SU-DHL-6 (cell line): ENCODE measurements around the gene ELP2.
"Not testable (repeated sequence)": the region's sequence is repeated elsewhere in the genome, so short reads cannot be mapped to it uniquely, and the experiment has no call there.

Source experiments
- H2AFZ ChIP-seq: fragments of 200-600 bp; sonication (generic); 2 replicates; pipeline ENCODE4 v1.6.1; 2014; ENCODE audit warnings: low read depth, mild to moderate bottlenecking, moderate library complexity, mixed read lengths, antibody characterized with exemption, low read length; ENCODE audit not compliant: severe bottlenecking
- H3F3A ChIP-seq: fragments of 200-600 bp; shearing (Covaris generic); 2 replicates; pipeline ENCODE4 v1.6.0; 2016; ENCODE audit warnings: antibody characterized with exemption, mild to moderate bottlenecking; ENCODE audit not compliant: insufficient read depth
- H3K27ac ChIP-seq: fragments of 200-600 bp; sonication (generic); 2 replicates; pipeline ENCODE4 v1.5.1; 2016; ENCODE audit warnings: low read depth, mild to moderate bottlenecking, low read length, moderate library complexity, mixed read lengths
- H3K27me3 ChIP-seq: fragments of 200-600 bp; sonication (generic), shearing (Covaris generic); 2 replicates; pipeline ENCODE4 v1.6.0; 2014; ENCODE audit warnings: mild to moderate bottlenecking, low read length
- H3K36me3 ChIP-seq: fragments of 200-600 bp; sonication (generic); 2 replicates; pipeline ENCODE4 v1.6.1; 2014; ENCODE audit warnings: mild to moderate bottlenecking, low read length, mixed read lengths
- H3K4me2 ChIP-seq: fragments of 300-600, 200-600 bp; shearing (Covaris generic), sonication (generic); 2 replicates; pipeline ENCODE4 v1.6.0; 2014; ENCODE audit warnings: low read length, low read depth, mild to moderate bottlenecking; ENCODE audit not compliant: poor library complexity, severe bottlenecking
- H3K4me3 ChIP-seq: fragments of 200-600 bp; sonication (generic); 2 replicates; pipeline ENCODE4 v1.5.1; 2014; ENCODE audit warnings: antibody characterized with exemption, low read length, mild to moderate bottlenecking, mixed read lengths; ENCODE audit not compliant: insufficient read depth, poor library complexity, severe bottlenecking
- H3K79me2 ChIP-seq: fragments of 200-600 bp; sonication (generic); 2 replicates; pipeline ENCODE4 v1.6.1; 2014; ENCODE audit warnings: mild to moderate bottlenecking, low read length, moderate library complexity; ENCODE audit not compliant: insufficient read depth
- H3K9ac ChIP-seq: fragments of 200-600 bp; sonication (generic); 2 replicates; pipeline ENCODE4 v1.7.0; 2014; ENCODE audit warnings: mild to moderate bottlenecking, low read length
- H3K9me2 ChIP-seq: fragments of 200-600 bp; sonication (generic); replicated peaks from 2 replicates; pipeline ENCODE4 v1.6.1; 2014; ENCODE audit warnings: low read length; ENCODE audit not compliant: insufficient read depth
- H3K9me3 ChIP-seq: fragments of 200-600 bp; sonication (generic); 2 replicates; pipeline ENCODE4 v1.6.1; 2014; ENCODE audit warnings: low read length, mixed read lengths; ENCODE audit not compliant: insufficient read depth
- H4K20me1 ChIP-seq: fragments of 200-600 bp; sonication (generic); 2 replicates; pipeline ENCODE4 v1.6.1; 2014; ENCODE audit warnings: low read depth, mild to moderate bottlenecking, antibody characterized with exemption, low read length, moderate library complexity, mixed read lengths
- CTCF ChIP-seq: fragments of 200-600 bp; sonication (generic); IDR thresholded peaks from one replicate; pipeline ENCODE4 v1.5.1; 2017; ENCODE audit warnings: antibody characterized with exemption, mild to moderate bottlenecking, low read length, moderate library complexity; ENCODE audit not compliant: insufficient read depth, poor library complexity, severe bottlenecking
- EZH2phosphoT487 ChIP-seq: fragments of 200-600 bp; sonication (generic), shearing (Covaris generic); conservative IDR thresholded peaks from 2 replicates; pipeline ENCODE4 v1.6.1; 2018; ENCODE audit warnings: mild to moderate bottlenecking, antibody characterized with exemption, low read length, moderate library complexity, mixed read lengths

The ELP2 gene

GRCh38 chr18:36109737-36110136, 20.0 kb upstream of the ELP2 start:
- H3F3A ChIP-seq = no peaks in the 10 kb centered on the region; the same call in 1 of the 2 replicates
- no peak overlapping the region for H3K4me2 ChIP-seq
- H3K27me3 ChIP-seq = no peaks in the 10 kb centered on the region
- H3K36me3 ChIP-seq = peaks cover 41% of the 10 kb centered on the region
- H2AFZ ChIP-seq = no peak overlapping the region
- TF ChIP-seq CTCF (no peak), EZH2phosphoT487 (no peak)
- H3K79me2 ChIP-seq = no peaks in the 10 kb centered on the region
- no peaks in the 10 kb centered on the region for H3K9me2 ChIP-seq
- H3K27ac ChIP-seq = no peak overlapping the region
- H3K9me3 ChIP-seq = no peaks in the 10 kb centered on the region
- H4K20me1 ChIP-seq = no peaks in the 10 kb centered on the region
- no peak overlapping the region for H3K9ac ChIP-seq
- H3K4me3 ChIP-seq = no peak overlapping the region

- H3F3A ChIP-seq = no peaks in the 10 kb centered on the region; the same call in 1 of the 2 replicates
- no peaks in the 10 kb centered on the region for H3K9me2 ChIP-seq
- peaks cover 41% of the 10 kb centered on the region for H3K36me3 ChIP-seq
- H3K9ac ChIP-seq = no peak overlapping the region
- no peak for TF ChIP-seq EZH2phosphoT487
- no peak for TF ChIP-seq CTCF
- H3K27me3 ChIP-seq = no peaks in the 10 kb centered on the region
- no peaks in the 10 kb centered on the region for H4K20me1 ChIP-seq
- H3K4me3 ChIP-seq = no peak overlapping the region
- H3K9me3 ChIP-seq = no peaks in the 10 kb centered on the region
- H2AFZ ChIP-seq = no peak overlapping the region
- no peaks in the 10 kb centered on the region for H3K79me2 ChIP-seq
- H3K4me2 ChIP-seq = no peak overlapping the region
- H3K27ac ChIP-seq = no peak overlapping the region
These were observed 17.4 kb upstream of the ELP2 start for GRCh38 chr18:36112302-36112701.

- Histone ChIP-seq H3K9me2 (no peaks in the 10 kb centered on the region), H3K27ac (no peak overlapping the region), H4K20me1 (no peaks in the 10 kb centered on the region), H3K9ac (no peak overlapping the region), H3F3A (no peaks in the 10 kb centered on the region), H2AFZ (no peak overlapping the region), H3K79me2 (no peaks in the 10 kb centered on the region), H3K4me3 (no peak overlapping the region), H3K36me3 (peaks cover 35% of the 10 kb centered on the region), H3K4me2 (no peak overlapping the region), H3K27me3 (no peaks in the 10 kb centered on the region), H3K9me3 (no peaks in the 10 kb centered on the region)
- TF ChIP-seq EZH2phosphoT487 (no peak), CTCF (no peak)
These were observed 15.4 kb upstream of the ELP2 start for GRCh38 chr18:36114251-36114650.

- no peak overlapping the region for H3K9ac ChIP-seq
- no peaks in the 10 kb centered on the region for H3K9me3 ChIP-seq
- no peaks in the 10 kb centered on the region for H4K20me1 ChIP-seq
- H3K4me2 ChIP-seq = no peak overlapping the region
- TF ChIP-seq EZH2phosphoT487 = no peak
- no peak for TF ChIP-seq CTCF
- H3K27me3 ChIP-seq = no peaks in the 10 kb centered on the region
- H3F3A ChIP-seq = no peaks in the 10 kb centered on the region
- no peaks in the 10 kb centered on the region for H3K79me2 ChIP-seq
- peaks cover 35% of the 10 kb centered on the region for H3K36me3 ChIP-seq
- H3K27ac ChIP-seq = no peak overlapping the region
- H3K9me2 ChIP-seq = no peaks in the 10 kb centered on the region
- no peak overlapping the region for H3K4me3 ChIP-seq
- no peak overlapping the region for H2AFZ ChIP-seq
These were observed 15.0 kb upstream of the ELP2 start for GRCh38 chr18:36114738-36115137.

GRCh38 chr18:36116771-36117170, 12.9 kb upstream of the ELP2 start:
- H3K4me3 ChIP-seq, H2AFZ ChIP-seq, H4K20me1 ChIP-seq, H3K9me3 ChIP-seq, H3K79me2 ChIP-seq, H3K4me2 ChIP-seq, H3K27ac ChIP-seq, H3K9me2 ChIP-seq, H3K9ac ChIP-seq, H3F3A ChIP-seq, H3K27me3 ChIP-seq: not testable (repeated sequence)
- peaks cover 42% of the 10 kb centered on the region for H3K36me3 ChIP-seq
